Left forelimb (tissue), 1 donor: ENCODE data around the gene ACTL8.

Source experiments
- DNase-seq: peaks from one replicate; pipeline ENCODE4 v3.0.0-alpha.2; 2018; ENCODE audit warnings: low spot score

Gene ACTL8

DNA sequence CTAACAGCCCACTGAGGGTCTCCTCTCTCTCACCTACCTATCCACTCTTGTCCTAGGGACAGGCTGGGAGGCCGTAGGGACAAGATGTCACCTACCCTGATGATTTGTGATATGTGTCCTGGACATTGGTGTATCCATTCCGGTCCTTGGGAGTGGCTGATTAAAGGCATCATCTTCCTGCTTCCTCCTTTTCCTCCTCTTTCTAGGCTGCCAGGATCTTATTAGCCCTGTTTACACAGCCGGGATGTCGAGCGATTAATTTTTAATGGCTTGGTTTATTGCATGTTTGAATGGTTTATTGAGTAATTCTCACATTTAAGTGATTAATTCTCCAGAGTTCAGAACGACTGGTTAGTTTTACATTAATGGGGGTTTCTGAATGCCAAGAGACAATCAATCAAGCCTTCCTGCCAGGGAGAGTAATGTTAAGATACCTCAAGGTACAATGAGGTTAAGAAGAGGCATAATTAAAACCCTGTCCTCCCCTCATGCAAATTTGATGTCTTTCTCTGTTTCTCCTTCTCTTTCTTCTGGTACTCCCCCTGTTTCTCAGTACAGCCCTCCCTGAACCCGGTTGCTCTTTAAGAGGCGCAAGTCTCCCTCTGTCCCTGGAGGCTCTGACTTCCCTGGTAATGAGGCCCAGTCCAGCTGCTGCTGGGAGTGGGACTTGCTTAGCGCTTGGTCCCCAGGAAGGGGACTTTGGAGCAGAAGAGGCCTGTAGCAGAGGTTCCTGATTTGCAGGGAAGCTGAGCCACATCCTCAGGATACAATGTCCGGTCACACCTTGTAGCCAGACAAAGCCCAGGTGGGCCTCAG, 50.9 kb downstream of the ACTL8 start:
- DNase-seq: no peak

DNA sequence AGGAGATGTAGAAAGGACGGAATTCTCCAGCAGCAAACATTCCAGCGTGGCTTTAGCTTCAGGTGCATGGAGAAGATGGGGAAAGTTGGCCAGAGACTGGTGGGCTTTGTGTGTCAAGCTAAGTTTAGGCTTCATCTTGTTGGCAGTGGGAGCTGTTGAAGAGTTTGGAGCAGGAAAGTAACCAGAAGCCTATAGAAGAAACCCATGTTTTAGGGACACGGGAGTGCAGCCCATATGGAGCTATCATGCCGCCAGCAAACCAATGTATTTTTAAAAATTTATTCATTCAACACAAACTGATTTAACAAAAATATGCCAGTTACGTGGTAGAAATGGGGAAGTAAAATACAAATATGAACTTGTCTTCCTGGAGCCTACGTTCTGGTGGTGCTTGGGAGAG, 53.7 kb downstream of the ACTL8 start:
- DNase-seq: no peak

GRCh38 chr1:17810668-17811067, 55.5 kb downstream of the ACTL8 start:
- DNase-seq: no peak

GRCh38 chr1:17816511-17816910, 61.4 kb downstream of the ACTL8 start:
- DNase-seq: peak; percentile 5

- peak; percentile 47 for DNase-seq
Observed at GRCh38 chr1:17819129-17819802, 64.1 kb downstream of the ACTL8 start.

DNA sequence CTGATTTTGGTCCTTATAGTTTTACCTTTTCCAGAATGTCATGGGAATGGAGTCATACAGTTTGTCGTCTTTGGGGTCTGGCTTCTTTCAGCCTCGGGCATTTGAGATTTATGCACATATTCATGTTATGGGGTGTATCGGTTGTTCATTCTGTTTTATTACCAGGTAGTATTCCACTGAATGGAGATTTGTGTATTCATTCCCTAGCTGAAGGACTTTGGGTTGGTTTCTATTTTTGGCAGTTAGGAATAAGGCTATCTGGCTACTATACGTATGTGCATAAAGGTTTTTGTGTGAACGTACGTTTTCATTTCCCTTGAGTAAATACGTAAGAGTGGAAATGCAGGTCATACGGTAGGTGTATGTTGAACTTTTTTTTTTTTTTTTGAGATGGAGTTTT, 65.1 kb downstream of the ACTL8 start:
- DNase-seq: no peak

DNA sequence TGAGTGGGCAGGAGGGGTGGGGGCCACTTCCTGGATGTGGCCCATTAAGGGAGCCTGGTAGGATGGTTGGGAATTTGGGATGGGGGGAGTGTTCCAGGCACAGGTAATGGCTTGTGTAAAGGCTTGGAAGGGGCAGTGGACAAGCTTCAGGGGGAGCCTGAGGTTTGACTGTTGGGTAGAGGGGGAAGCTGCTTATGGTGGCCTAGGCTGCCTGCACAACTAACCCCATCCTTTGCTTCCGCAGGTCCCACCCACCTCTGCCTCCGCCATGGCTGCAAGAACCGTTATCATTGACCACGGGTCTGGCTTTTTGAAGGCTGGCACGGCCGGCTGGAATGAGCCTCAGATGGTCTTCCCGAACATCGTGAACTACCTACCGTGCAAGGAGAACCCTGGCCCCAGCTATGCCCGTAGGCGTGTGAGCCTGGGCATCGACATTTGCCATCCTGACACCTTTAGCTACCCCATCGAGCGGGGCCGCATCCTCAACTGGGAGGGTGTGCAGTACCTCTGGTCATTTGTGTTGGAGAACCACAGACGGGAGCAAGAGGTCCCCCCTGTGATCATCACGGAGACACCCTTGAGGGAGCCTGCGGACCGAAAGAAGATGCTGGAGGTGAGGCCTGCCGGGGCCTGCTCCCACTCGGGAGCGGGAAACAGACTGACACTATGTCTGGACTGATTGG, 67.8 kb downstream of the ACTL8 start:
- peak; percentile 49 for DNase-seq

GRCh38 chr1:17825273-17826164, 70.4 kb downstream of the ACTL8 start:
- peak; percentile 38 for DNase-seq

- peak; percentile 65 for DNase-seq
Observed at GRCh38 chr1:17826165-17826488, 71.0 kb downstream of the ACTL8 start.

GRCh38 chr1:17828991-17829390, 73.9 kb downstream of the ACTL8 start:
- DNase-seq: peak; percentile 17

DNA sequence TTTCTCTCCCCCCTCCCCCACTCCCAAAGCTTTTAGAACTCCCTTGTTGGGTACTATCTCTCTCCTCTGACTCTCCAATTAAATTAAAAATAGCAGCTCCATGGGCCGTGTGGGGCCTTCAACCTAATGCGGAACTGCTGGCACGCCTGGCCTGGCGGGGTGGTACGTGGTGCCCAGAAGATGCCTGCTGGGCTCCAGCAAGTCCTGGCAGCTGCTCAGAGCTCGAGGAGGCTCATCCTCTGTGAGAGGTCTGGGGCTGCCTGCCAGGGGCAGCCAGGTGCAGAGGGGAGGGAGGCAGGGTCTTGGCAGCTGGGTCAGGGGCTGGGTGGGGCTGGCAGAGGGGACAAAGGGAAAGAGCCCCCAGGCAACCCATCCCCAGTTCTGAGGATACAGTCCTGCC, 74.4 kb downstream of the ACTL8 start:
- DNase-seq: peak; percentile 56

DNA sequence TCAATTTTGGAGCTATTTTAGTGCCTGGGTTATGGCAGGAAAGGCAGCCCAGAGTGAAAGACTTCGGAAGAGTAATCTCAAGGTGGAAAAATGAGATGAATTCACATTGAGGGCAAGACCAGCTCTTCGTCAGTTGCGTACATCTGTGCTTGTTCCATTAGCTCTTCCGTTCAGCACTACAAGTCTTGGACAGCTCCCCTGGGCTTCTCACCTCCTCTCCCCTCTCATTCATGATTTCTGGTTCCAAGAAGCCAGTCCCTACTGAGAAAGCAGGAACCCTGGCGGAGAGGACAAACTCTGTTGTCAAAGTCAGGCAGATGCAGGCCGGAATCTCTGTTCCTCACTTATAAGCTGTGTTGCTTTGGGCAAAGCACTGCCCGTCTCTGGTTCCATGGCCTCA, 76.5 kb downstream of the ACTL8 start:
- no peak for DNase-seq

- no peak for DNase-seq
Observed at GRCh38 chr1:17833661-17834501, 78.7 kb downstream of the ACTL8 start.

DNA sequence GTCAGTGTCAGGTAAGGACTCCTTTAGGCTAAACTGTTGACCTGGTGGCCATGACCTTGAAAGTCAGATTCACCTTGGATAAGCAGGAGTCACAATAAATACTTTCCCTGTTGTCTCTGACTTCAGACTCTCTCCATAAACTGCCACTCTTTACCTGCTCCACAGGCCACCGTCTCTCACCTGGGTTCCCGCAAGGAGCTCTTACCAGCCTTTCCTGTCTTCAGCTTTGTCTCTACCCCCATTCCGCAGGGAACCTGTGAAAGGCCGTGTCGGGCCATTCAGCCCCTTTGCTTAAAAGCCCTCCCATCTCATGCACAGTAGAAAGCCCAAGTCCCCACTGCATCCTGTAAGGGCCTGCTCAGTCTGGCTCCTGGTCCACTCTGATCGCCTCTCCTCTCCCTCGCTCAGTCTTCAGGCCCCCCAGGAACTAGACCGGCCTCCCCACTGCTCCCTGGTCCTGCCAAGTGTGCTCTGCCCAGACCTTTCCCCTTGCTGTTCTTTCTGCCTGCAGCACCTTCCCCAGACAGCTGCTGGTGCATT, 79.5 kb downstream of the ACTL8 start:
- no peak for DNase-seq

DNA sequence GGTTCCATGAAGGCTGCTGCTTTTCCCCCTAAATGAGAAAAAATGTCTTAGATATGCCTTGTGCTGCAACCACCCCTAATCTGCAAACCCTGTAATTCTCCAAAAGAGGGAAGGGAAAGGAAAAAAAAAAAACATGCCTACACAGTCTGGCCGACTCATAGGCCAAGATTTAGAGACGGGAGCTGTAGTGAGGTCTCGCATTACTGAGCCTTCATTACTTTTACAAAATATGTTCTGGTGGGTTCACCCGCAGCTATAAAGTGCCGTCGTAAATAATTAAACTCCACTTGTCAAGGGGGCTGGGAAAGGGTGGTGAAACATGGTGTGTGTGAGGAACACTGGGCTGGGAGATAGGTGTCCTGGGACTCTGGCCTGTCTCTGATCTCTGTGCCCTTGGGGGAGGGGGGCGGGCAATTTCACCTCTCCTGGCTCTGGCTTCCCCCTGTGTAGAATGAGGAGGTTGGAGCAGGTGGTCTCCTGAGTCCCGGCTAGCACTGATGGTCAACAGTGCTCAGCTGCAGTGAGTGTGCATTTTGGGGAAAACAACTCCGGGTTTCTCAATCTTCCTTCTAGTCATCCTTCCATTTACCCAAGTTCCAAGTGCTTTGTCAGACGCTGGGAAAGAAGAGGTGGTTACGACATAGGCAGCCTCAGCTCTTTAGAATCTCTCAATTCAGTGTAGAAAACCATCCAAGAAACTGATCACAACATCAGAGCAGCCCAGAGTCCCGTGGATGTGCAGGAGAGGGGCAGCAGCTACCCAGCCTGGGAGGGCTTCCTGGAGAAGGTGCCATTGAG, 82.3 kb downstream of the ACTL8 start:
- DNase-seq: no peak

- DNase-seq: no peak
Observed at GRCh38 chr1:17839641-17840196, 84.6 kb downstream of the ACTL8 start.

DNA sequence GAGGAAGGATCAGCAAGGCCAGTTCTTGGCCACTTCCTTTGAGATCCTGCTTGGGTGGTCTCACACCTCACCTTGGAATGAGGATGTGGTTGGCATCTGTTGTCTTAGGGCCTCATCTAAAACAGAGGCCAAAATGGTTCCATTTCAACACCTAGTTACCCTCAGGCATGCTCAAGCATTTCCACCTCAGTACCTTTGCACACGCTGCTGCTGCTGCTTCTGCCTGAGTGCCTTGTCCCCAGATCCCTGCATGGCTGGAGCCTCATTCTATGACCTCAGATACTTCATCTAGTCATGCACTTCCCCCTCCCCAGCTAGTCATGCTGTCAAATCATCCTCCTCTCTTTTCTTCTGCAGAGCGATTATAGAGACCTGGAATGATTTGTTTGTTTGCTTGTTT, 86.8 kb downstream of the ACTL8 start:
- DNase-seq: no peak

DNA sequence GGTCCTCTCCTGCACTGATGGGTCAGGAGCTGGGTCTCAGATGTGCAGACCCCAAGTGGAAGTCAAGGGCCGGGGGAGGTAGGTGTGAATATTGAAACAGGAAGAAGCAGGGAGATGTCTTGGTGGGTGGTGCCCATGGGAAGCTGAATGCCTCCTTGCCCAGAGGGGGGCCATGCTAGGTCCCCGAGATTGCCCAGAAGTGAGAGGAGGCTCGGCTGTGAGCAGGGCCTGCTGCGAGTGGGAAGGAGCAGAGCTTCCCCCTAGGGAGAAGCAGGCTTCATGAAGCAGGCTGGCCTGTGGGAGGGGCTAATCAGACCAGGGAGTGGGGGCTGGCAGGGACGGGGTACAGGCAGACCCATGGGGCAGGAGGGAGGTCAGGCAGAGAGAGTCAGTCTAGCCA, 87.6 kb downstream of the ACTL8 start:
- no peak for DNase-seq

GRCh38 chr1:17844185-17844826, 89.2 kb downstream of the ACTL8 start:
- DNase-seq: no peak
